Stimulated activated memory B cell treated with anti-CD40 and anti-IgM and Interleukin-4, amounts not matched to agents 10 μg/mL and 1 μg/mL and 100 μg/mL, for 72 hours (primary cell): ENCODE measurements around the gene ANKRD26.

Experiments
- ATAC-seq: fragments of 150-1000 bp; cut with Tn5 transposase; 2 replicates; pipeline ENCODE4 v1.10.0; 2021
- H3K27ac Mint-ChIP-seq: one replicate; pipeline ENCODE4 v1.8.0; 2022; ENCODE audit warnings: mild to moderate bottlenecking, mixed read lengths
- H3K27me3 Mint-ChIP-seq: one replicate; pipeline ENCODE4 v1.8.0; 2022; ENCODE audit warnings: mixed read lengths
- H3K36me3 Mint-ChIP-seq: one replicate; pipeline ENCODE4 v1.8.0; 2022; ENCODE audit warnings: mixed read lengths
- H3K4me1 Mint-ChIP-seq: one replicate; pipeline ENCODE4 v1.8.0; 2022; ENCODE audit warnings: mixed read lengths
- H3K4me3 Mint-ChIP-seq: one replicate; pipeline ENCODE4 v1.8.0; 2022; ENCODE audit warnings: mild to moderate bottlenecking, moderate library complexity, mixed read lengths
- H3K9me3 Mint-ChIP-seq: one replicate; pipeline ENCODE4 v1.8.0; 2022; ENCODE audit warnings: mixed read lengths

ANKRD26 gene

DNA sequence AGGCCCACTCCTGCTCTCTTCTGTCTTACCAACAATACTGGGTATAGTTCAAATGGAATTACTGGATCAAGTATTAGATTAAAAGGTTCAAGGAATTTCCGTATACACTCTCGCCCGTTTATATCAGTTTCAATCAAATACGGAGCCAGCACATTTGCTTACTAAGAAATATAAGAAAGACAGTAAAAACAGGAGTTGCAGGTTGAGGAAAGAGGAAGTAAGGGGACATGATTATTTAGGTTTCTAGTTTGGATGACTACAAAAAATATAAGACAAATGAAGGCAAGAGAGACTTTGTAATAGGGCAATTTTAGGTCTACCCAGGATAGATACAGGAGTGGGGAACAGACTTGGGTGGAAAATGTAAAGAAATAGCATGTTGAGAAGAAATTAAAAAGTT, 129.6 kb downstream of the ANKRD26 start:
- Mint-ChIP-seq H3K4me3 (no peak overlapping the region), H3K27ac (no peak overlapping the region)
- ATAC-seq = peak; percentile 68

DNA sequence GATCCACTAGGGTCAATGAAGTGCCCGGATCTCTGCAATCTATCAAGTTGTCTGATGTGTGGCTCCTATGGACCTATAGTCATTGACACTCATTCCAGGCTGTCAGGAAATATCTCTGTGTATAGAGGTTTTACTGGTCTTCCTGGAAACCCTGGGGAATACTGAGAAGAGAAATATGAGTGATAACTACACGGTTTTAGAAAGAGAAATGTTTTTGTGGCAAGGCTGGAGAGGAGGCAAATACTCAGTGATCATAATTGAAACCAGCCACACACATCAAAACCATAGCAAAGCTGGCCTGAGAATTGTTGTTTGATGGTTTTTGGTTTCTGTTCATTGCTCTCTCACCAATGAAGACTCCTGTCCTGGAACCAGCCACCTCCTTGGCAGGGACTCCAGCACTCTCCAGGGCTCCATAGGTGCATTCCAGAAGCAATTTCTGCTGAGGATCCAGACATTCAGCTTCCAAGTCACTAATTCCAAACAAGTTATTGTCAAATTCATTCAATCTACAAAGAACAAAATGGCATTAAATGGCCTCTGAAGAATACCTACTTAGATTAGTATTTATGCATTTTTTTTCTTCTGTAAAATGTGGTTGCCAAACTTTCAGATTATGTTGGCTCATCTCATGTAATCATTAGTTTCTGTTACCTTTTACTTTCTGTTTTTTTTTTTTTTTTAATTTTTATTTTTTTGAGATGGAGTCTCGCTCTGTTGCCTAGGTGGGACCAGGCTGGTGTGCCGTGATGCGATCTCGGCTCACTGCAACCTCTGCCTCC, 131.0 kb downstream of the ANKRD26 start:
- Mint-ChIP-seq H3K27me3 (no peaks in the 10 kb centered on the region), H3K4me1 (peaks cover 10% of the 10 kb centered on the region), H3K9me3 (no peaks in the 10 kb centered on the region), H3K36me3 (peaks cover 19% of the 10 kb centered on the region), H3K27ac (no peak overlapping the region), H3K4me3 (no peak overlapping the region)
- ATAC-seq = peak; percentile 53

More for the DNA sequence above, 129.6 kb downstream of the ANKRD26 start:
- H3K9me3 Mint-ChIP-seq = no peaks in the 10 kb centered on the region
- H3K27me3 Mint-ChIP-seq = no peaks in the 10 kb centered on the region
- peaks cover 10% of the 10 kb centered on the region for H3K4me1 Mint-ChIP-seq
- peaks cover 12% of the 10 kb centered on the region for H3K36me3 Mint-ChIP-seq

- Mint-ChIP-seq H3K27ac (no peak overlapping the region), H3K9me3 (no peaks in the 10 kb centered on the region), H3K4me3 (no peak overlapping the region), H3K36me3 (peaks cover 21% of the 10 kb centered on the region), H3K27me3 (no peaks in the 10 kb centered on the region), H3K4me1 (no peaks in the 10 kb centered on the region)
- ATAC-seq = no peak
Measured at GRCh38 chr10:26962835-26963234, 137.5 kb downstream of the ANKRD26 start.

- H3K27me3 Mint-ChIP-seq = no peaks in the 10 kb centered on the region
- ATAC-seq = no peak
- H3K36me3 Mint-ChIP-seq = peaks cover 11% of the 10 kb centered on the region
- H3K4me3 Mint-ChIP-seq = no peak overlapping the region
- no peaks in the 10 kb centered on the region for H3K4me1 Mint-ChIP-seq
- no peaks in the 10 kb centered on the region for H3K9me3 Mint-ChIP-seq
- H3K27ac Mint-ChIP-seq = no peak overlapping the region
Measured at GRCh38 chr10:26960308-26960707, 140.0 kb downstream of the ANKRD26 start.

GRCh38 chr10:26959841-26960240, 140.5 kb downstream of the ANKRD26 start:
- no peaks in the 10 kb centered on the region for H3K27me3 Mint-ChIP-seq
- no peaks in the 10 kb centered on the region for H3K4me1 Mint-ChIP-seq
- ATAC-seq = no peak
- H3K27ac Mint-ChIP-seq = no peak overlapping the region
- H3K4me3 Mint-ChIP-seq = no peak overlapping the region
- peaks cover 10% of the 10 kb centered on the region for H3K36me3 Mint-ChIP-seq
- H3K9me3 Mint-ChIP-seq = no peaks in the 10 kb centered on the region
